HL-60 (cell line): ENCODE data around the gene KRTAP22-2.

Experiments used
- DNase-seq, 2 experiments: peaks; one replicate each; pipeline ENCODE4 v3.0.0-alpha.2; 2010 to 2020; ENCODE audit warnings: low read depth in 1 of 2, low spot score in 1 of 2
- H3K27ac ChIP-seq: fragments of 250-450 bp; sonication (Bioruptor Pico); replicated peaks from 2 replicates; pipeline ENCODE4 v1.5.1; 2020; ENCODE audit warnings: mild to moderate bottlenecking, moderate library complexity
- H3K27me3 ChIP-seq: fragments of 250-450 bp; sonication (Bioruptor Pico); 2 replicates; pipeline ENCODE4 v1.5.1; 2021; ENCODE audit warnings: mild to moderate bottlenecking, moderate library complexity; ENCODE audit not compliant: insufficient read depth, poor library complexity, severe bottlenecking
- H3K4me3 ChIP-seq: replicated peaks from 2 replicates; pipeline ENCODE4 v1.5.1; 2011; ENCODE audit warnings: mild to moderate bottlenecking, control low read depth, low read length; ENCODE audit not compliant: insufficient read depth
- GABPA ChIP-seq: IDR thresholded peaks from 2 replicates; pipeline ENCODE4 v1.6.1; 2012; ENCODE audit warnings: low read depth
- POLR2AphosphoS5 ChIP-seq: IDR thresholded peaks from 2 replicates; pipeline ENCODE4 v1.6.1; 2012; ENCODE audit warnings: low read depth
- REST ChIP-seq: IDR thresholded peaks from 2 replicates; pipeline ENCODE4 v1.6.1; 2012; ENCODE audit warnings: low read depth; ENCODE audit not compliant: insufficient replicate concordance
- SPI1 ChIP-seq: IDR thresholded peaks from 2 replicates; pipeline ENCODE4 v1.6.1; 2012; ENCODE audit warnings: low read depth, mild to moderate bottlenecking, borderline replicate concordance
- TF ChIP-seq, protein P1 (sequence below): IDR thresholded peaks from one replicate; pipeline ENCODE4 v1.5.1; 2011; ENCODE audit warnings: low read length, control low read depth, inconsistent platforms; ENCODE audit not compliant: insufficient read depth

Gene KRTAP22-2

DNA sequence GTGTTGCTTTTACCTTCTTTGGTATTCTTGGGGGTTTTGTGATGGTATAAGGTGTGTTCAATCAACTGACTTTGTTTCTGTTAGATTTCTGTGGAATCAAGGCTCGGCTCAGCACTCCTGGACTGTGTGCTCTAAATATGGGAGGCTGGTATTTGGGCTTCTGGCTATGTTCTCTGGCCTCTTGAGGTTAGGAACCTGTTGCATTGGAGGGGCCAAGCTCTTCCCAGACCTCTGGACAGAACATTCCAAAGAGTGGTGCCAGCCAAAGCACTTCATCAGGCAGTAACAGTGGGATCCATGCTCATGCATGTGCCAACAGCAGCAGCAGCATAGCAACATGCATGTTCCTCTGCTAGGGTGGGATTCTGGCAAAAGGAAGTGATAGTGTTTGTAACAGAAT lies 37.4 kb downstream of the KRTAP22-2 start:
- TF ChIP-seq GABPA (no peak), POLR2AphosphoS5 (no peak), SPI1 (no peak), REST (no peak)
- TF ChIP-seq, protein P1, sequence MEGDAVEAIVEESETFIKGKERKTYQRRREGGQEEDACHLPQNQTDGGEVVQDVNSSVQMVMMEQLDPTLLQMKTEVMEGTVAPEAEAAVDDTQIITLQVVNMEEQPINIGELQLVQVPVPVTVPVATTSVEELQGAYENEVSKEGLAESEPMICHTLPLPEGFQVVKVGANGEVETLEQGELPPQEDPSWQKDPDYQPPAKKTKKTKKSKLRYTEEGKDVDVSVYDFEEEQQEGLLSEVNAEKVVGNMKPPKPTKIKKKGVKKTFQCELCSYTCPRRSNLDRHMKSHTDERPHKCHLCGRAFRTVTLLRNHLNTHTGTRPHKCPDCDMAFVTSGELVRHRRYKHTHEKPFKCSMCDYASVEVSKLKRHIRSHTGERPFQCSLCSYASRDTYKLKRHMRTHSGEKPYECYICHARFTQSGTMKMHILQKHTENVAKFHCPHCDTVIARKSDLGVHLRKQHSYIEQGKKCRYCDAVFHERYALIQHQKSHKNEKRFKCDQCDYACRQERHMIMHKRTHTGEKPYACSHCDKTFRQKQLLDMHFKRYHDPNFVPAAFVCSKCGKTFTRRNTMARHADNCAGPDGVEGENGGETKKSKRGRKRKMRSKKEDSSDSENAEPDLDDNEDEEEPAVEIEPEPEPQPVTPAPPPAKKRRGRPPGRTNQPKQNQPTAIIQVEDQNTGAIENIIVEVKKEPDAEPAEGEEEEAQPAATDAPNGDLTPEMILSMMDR = no peak
- H3K27me3 ChIP-seq = no peaks in the 10 kb centered on the region

DNA sequence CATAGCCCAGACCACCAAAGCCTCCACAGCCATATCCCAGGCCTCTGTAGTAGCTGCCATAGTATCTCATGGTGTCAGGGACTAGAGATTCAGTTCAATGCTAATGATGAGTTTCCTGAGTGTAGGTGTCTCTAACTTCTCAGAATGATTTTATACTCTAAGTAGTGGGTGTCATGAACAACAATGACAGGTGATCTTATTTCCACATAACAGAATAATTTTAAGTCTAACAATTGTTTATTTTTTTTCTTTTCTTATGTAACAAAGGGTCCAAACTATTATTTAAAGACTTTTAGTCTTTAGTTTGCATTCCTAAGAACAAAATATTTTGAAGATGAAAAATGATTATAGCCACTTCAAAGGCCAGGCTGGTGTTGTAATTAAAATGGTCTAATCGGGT lies 48.4 kb downstream of the KRTAP22-2 start, which contains the start of gene KRTAP19-6:
Gene KRTAP19-6, minus strand, starts transcription at position 101 of the 400 bp plus-strand sequence. Its CDS starts 31 bp downstream, at position 70.
- H3K27me3 ChIP-seq = no peaks in the 10 kb centered on the region
- no peak within 1 kb of the TSS for H3K27ac ChIP-seq
- no peak for DNase-seq
- TF ChIP-seq GABPA (no peak), SPI1 (no peak), REST (no peak), POLR2AphosphoS5 (no peak)
- TF ChIP-seq, protein P1 = no peak
- no peak within 1 kb of the TSS for H3K4me3 ChIP-seq

More for the DNA sequence above, 37.4 kb downstream of the KRTAP22-2 start:
- no peak for DNase-seq
- no peak overlapping the region for H3K4me3 ChIP-seq
- H3K27ac ChIP-seq = no peak overlapping the region
